ENCODE data around the gene INSRR. TPM values are rescaled to one million over a fixed set of nuclear protein-coding genes. Genes with fewer than 3 reads are reported as not detected.
A peak's percentile ranks its signal among the peaks of the same experiment; 100 is the strongest.

Gene INSRR
- total RNA-seq: under 1 TPM in 2 of 3 donors, not detected in 1; 0.15 to 0.33 TPM

DNA sequence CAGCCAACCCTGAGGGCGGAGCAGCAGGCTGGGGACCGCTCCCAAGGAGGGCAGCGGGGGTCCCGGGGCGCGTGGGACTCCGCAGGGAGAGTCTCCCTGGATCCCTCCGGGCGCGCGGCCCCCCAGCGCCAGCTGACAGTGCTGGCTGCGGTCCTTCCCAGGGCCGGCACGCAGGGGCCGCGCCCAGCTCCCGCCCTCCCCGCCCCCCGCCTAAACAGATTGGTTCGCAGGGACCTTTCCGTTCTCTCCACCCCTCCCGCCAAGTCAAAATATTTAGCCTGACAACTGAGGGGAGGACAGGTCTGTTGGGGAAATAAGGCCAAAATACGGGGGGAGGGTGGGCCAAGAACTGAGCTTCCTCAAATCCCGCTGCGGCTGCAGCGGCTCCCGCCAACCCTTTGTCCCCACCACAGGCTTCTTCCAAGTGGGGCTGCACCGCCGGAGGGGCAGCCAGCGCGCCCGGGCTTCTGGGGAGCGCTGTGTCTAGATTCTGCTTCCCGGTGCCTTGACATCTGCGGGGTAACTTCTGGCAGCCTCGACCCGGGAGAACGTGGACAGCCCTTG, at the start of gene INSRR:
TSS of gene INSRR (minus strand) at position 159 of the 564 bp plus-strand sequence. CDS start 496 bp downstream, outside the sequence.
- Histone ChIP-seq H3K9me3 (no peaks in the 10 kb centered on the region), H3K4me1 (peaks cover 7 to 14% of the 10 kb centered on the region in 2 donors), H3K27me3 (peaks cover 0 to 57% of the 10 kb centered on the region in 2 donors), H3K36me3 (no peaks in the 10 kb centered on the region), H3K4me3 (peak within 1 kb of the TSS; percentile 30 to 64 (median 47)), H3K27ac (peak within 1 kb of the TSS in 1 of 2 donors; percentile 63)
- no peak for DNase-seq (ENCODE audit: low spot score in 2 of 2)
- no peak for TF ChIP-seq POLR2A (IDR thresholded peaks at IDR 0.05)
- TF ChIP-seq, protein P1, sequence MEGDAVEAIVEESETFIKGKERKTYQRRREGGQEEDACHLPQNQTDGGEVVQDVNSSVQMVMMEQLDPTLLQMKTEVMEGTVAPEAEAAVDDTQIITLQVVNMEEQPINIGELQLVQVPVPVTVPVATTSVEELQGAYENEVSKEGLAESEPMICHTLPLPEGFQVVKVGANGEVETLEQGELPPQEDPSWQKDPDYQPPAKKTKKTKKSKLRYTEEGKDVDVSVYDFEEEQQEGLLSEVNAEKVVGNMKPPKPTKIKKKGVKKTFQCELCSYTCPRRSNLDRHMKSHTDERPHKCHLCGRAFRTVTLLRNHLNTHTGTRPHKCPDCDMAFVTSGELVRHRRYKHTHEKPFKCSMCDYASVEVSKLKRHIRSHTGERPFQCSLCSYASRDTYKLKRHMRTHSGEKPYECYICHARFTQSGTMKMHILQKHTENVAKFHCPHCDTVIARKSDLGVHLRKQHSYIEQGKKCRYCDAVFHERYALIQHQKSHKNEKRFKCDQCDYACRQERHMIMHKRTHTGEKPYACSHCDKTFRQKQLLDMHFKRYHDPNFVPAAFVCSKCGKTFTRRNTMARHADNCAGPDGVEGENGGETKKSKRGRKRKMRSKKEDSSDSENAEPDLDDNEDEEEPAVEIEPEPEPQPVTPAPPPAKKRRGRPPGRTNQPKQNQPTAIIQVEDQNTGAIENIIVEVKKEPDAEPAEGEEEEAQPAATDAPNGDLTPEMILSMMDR (IDR thresholded peaks at IDR 0.05): no peak
- no peak for TF ChIP-seq POLR2AphosphoS5 (IDR thresholded peaks at IDR 0.05)
- intact Hi-C loops (cut with DNase I; ENCODE audit: low total_unique reads): no loop called here

DNA sequence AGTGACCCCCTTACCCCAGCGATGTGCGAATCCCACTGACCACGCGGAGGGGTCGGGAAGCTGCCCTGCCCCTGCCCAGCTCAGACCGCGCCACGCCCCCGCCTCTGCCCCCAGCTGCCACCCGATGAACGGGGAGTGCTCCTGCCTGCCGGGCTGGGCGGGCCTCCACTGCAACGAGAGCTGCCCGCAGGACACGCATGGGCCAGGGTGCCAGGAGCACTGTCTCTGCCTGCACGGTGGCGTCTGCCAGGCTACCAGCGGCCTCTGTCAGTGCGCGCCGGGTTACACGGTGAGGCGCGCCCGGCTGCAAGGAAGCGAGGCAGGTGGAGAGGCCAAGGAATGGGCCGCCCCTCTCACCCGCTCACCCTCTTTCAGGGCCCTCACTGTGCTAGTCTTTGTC, 49.6 kb upstream of the INSRR start:
- no peak overlapping the region for H3K27ac ChIP-seq
- intact Hi-C loops (cut with DNase I; ENCODE audit: low total_unique reads): no loop called here
- no peaks in the 10 kb centered on the region for H3K9me3 ChIP-seq
- H3K4me1 ChIP-seq: peaks cover 0 to under 1% of the 10 kb centered on the region in 2 donors
- DNase-seq (ENCODE audit: low spot score in 2 of 2): no peak
- H3K27me3 ChIP-seq: peaks cover 0 to 19% of the 10 kb centered on the region in 2 donors
- H3K36me3 ChIP-seq: no peaks in the 10 kb centered on the region
- H3K4me3 ChIP-seq: no peak overlapping the region
- no peak for TF ChIP-seq POLR2A (IDR thresholded peaks at IDR 0.05)
- TF ChIP-seq POLR2AphosphoS5 (IDR thresholded peaks at IDR 0.05): no peak
- TF ChIP-seq, protein P1 (IDR thresholded peaks at IDR 0.05): no peak

DNA sequence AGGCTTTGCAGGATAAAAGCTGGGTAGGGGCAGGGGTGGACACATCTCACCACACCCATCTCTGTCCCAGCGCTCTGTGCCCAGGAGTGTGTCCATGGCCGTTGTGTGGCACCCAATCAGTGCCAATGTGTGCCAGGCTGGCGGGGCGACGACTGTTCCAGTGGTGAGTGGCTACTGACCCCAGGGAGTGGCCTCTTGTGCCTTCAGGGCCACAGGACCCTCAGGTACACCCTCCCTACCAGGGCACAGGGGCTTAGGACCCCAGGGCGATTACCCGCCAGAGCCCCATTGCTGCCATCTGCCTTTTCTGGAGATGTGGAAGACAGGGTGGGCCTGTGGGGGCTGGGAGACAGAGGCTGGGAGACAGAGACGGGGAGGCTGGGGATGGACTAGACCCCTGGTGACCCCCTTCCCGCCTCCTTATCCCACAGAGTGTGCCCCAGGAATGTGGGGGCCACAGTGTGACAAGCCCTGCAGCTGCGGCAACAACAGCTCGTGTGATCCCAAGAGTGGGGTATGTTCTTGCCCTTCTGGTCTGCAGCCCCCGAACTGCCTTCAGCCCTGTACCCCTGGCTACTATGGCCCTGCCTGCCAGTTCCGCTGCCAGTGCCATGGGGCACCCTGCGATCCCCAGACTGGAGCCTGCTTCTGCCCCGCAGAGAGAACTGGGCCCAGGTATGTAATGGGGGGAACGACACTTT, 47.4 kb upstream of the INSRR start:
- H3K27ac ChIP-seq: peak overlapping the region in 1 of 2 donors; percentile 48
- no peaks in the 10 kb centered on the region for H3K9me3 ChIP-seq
- peaks cover 0 to 19% of the 10 kb centered on the region in 2 donors for H3K27me3 ChIP-seq

DNA sequence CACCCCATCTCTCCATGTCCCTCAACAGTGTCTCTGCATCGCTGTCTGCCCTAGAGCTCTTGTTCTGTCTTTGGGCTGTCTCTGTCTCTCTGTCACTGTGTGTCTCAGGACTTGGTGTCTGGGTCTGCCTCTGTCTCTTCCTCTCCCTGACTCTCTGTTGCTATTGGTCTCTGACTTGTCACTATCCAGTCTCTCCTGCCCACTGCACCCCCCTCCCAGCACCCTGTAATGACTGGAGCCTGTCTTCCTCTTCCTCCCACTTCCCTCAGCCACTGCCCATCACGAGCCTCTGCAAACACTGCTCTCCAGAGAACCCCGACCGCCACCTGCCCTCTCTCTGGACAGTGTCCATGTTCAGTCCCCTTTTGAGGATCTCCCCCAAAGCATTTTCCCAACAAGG, 46.7 kb upstream of the INSRR start:
- peaks cover 0 to 14% of the 10 kb centered on the region in 2 donors for H3K4me1 ChIP-seq
- no peak for DNase-seq (ENCODE audit: low spot score in 2 of 2)

More for the DNA sequence above, 47.4 kb upstream of the INSRR start:
- Histone ChIP-seq H3K4me1 (peaks cover 0 to 10% of the 10 kb centered on the region in 2 donors), H3K36me3 (no peaks in the 10 kb centered on the region), H3K4me3 (no peak overlapping the region)
- intact Hi-C loops (cut with DNase I; ENCODE audit: low total_unique reads): no loop called here
- DNase-seq (ENCODE audit: low spot score in 2 of 2): no peak
- TF ChIP-seq POLR2AphosphoS5 (IDR thresholded peaks at IDR 0.05) (no peak), POLR2A (IDR thresholded peaks at IDR 0.05) (no peak)
- TF ChIP-seq, protein P1 (IDR thresholded peaks at IDR 0.05): no peak

More for the DNA sequence above, 46.7 kb upstream of the INSRR start:
- Histone ChIP-seq H3K36me3 (no peaks in the 10 kb centered on the region), H3K27ac (peak overlapping the region in 1 of 2 donors; percentile 48), H3K27me3 (peaks cover 0 to 19% of the 10 kb centered on the region in 2 donors), H3K9me3 (no peaks in the 10 kb centered on the region), H3K4me3 (no peak overlapping the region)
- TF ChIP-seq, protein P1 (IDR thresholded peaks at IDR 0.05): no peak
- TF ChIP-seq POLR2AphosphoS5 (IDR thresholded peaks at IDR 0.05) (no peak), POLR2A (IDR thresholded peaks at IDR 0.05) (no peak)
- intact Hi-C loops (cut with DNase I; ENCODE audit: low total_unique reads): no loop called here
